NCI-H510A treated with DMSO at 0.1 percent for 48 hours (cell line): ENCODE results near the gene CMTM2.
"Not testable (repeated sequence)": the region's sequence is repeated elsewhere in the genome, so short reads cannot be mapped to it uniquely, and the experiment has no call there.

Experiments used
- DNase-seq: peaks from one replicate; lab custom pipeline; 2025; lab: John Stamatoyannopoulos, UW

Gene CMTM2

GRCh38 chr16:66631558-66631957, 52.3 kb downstream of the CMTM2 start:
- not testable (repeated sequence) for DNase-seq

GRCh38 chr16:66634527-66635196, 55.4 kb downstream of the CMTM2 start:
- no peak for DNase-seq

GRCh38 chr16:66635406-66635805, 56.1 kb downstream of the CMTM2 start:
- DNase-seq, result no peak

DNA sequence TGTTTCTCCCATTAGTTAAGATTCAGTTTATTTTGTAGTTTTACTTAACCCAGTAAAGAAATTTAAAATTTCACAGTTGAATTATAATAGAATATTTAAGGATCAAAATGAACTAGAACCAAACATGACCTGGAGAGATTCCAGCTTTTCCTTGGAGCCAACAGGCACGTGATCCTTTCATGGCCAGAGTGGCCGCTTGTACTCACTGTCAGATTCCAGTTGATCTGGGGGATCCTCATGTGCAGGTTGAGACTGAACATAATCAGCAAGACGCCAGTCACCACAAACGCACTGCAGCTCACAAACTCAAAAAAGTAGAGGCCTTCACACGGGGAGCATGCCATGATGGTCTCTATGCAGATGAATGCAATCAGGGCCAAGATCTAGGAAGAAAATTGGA, 56.9 kb downstream of the CMTM2 start:
- no peak for DNase-seq

DNA sequence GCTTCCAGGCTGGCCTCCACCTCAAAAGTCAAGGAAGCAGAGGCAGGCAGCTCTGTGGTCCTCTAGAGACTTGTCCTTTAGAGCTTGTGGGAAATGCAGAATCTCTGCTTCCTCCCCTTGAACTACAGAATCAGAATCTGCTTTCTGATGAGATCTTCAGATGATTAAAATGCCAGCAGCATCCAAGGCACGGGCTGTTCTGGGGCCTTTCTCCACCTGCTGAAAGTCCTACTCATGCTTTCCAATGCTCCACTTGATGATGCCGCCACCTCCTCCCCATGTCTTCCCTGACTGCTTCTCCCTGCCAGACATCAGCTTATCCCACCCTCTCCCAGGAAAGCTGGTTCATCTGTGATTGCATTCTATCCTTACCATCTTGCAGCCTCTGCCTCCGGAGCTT, 58.5 kb downstream of the CMTM2 start:
- no peak for DNase-seq
